Measurements from ENCODE around the gene UBA1.

Gene UBA1

DNA sequence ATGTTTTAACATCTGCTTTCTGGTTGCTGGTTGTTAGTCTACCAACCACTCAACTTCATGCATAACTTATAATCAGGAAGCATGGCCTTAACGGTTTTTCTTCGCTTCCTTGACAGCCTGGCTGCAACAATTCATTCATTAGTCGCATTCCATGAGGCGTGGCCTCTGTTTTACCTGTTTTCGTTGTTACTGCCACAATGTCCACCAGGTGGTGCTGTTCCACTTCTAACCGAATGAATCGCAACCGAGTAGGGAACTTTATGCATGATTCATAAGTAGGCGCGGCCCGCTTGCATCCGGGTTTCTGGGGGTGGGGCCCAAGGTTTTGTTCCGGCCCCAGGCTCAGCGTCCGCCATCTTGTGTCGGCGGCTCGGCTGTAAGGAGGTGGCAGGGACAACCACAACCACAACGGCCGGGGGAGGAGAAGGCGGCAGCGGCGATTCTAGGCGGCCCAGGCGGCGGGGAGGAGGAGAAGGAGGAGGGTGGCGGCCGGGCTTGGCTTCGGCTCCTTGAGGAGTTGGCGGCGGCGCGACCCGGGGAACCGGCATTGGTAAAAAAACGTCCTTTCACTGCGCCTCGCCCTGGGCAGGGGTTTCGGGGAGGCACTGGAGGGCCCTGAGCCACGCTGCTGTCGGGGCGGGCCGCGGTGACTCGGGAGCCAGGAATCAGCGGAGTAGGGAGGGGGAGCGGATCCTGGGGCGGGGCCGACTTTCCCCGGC is at the start of gene UBA1:
Gene UBA1 (plus strand): TSS at position 355 of the 719 bp plus-strand sequence. CDS start 4,974 bp downstream, outside the sequence.
- peak; percentile 81 to 93 for DNase-seq (ENCODE audit: low read depth in 2 of 2)

- DNase-seq (ENCODE audit: low read depth in 2 of 2): no peak
These were observed 49.6 kb upstream of the UBA1 start for GRCh38 chrX:47143894-47144625.

- DNase-seq (ENCODE audit: low read depth in 2 of 2): peak; percentile 83 to 88
These were observed 48.8 kb upstream of the UBA1 start, which contains the start of the genes NDUFB11 and RBM10 for GRCh38 chrX:47144626-47145394. NDUFB11 (minus strand) TSS chrX:47144702; CDS start chrX:47144679, 23 bp downstream. RBM10 (plus strand) TSS chrX:47145221; CDS start chrX:47147482, 2,261 bp downstream.

- DNase-seq (ENCODE audit: low read depth in 2 of 2): no peak
These were observed 48.1 kb upstream of the UBA1 start for GRCh38 chrX:47145395-47146120.

DNA sequence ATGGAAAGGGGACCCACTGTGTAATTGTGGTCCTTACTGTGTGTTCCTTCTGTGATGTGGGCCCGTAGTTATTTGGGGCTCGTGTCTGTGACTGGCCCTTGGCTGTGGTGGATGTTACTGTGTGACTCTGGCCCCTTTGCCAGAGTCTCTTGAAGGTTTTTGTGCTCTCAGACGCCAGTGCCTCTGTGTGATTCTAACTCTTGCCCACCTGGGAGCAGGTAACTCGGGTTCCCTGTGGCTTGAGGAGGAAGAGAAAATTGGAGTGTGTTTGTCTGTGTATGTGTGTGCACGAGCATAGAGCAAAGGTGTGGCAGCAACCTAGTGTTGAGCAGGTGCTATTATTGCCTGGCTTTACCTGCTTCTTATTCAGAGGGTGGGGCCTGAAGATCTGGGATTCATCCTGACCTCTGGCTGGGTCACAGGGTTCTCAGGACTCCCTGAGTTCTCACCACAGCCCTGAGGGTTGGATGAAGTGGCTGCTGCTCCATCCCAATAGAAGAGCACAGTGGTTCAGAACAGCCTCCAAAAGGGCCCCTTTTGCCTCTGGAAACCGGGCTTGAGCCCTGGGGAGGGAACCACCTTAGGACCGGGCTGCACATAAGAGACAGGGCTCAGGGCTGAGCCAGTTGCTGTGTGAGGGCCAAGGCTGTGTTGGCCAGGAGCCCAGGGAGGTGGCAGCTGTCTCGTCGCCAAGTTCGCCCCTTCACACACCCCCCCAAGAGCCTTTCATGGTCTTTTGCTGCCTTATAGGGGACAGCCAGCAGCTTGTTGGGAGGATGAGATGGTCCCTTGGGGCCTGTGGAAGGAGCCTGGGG is 47.3 kb upstream of the UBA1 start:
- DNase-seq (ENCODE audit: low read depth in 2 of 2): no peak

DNA sequence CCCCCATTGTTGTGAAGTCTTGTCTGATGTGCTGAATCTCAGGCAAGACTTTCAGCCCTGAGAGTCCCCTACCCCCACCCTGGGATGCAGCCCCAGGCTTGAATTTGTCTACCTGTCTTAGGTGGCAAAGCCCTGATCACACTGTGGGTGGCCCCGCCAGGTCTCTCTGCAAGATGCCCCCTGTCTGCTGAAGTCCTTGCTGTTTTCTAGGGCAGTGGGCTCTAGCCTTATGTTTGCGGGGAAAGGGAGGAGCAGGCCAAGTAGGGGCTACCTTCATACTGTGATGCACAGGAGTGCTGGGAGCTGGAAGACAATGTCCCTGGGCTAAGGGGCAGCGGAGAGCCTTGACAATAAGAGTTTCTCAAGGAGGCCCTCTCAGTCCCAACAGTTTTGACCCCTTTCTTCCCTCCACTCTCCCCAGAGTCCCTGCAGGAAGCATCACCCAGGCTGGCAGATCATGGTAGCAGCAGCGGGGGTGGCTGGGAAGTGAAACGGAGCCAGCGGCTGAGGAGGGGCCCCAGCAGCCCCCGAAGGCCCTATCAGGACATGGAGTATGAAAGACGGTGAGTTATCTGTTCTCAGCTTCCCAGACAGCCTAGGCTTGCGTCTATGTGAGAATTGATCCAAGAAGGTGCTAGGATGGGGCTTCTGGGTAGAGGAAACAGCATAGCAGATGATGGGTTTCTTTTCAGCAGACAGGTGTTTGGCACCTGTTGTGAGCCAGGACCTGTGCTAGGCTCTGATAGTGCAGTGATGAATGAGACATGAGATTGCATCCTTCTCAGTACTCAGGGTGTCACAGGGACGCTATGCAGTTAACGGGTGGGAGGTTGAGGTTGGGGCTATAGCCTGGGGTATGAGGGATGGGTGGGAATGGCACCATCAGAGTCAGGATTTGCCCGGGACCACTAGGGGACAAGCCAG is 46.4 kb upstream of the UBA1 start:
- no peak for DNase-seq (ENCODE audit: low read depth in 2 of 2)

DNA sequence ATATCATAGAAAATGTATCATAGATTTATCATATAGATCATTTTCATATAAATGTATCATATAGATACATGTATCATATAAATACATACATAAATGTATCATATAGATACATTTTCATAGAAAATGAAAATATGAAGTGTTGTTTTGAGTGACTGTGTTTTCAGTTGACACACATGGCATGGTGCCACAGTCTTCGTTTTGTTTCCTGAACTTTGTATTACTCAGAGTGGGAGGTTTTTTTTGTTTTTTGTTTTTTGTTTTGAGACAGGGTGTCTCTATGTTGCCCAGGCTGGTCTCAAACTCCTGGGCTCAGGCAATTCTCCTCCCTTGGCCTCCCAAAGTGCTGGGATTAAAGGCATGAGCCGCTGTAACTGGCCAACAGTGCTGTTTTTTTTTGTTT is 44.7 kb upstream of the UBA1 start:
- DNase-seq (ENCODE audit: low read depth in 2 of 2): no peak

GRCh38 chrX:47151435-47151834 is 42.2 kb upstream of the UBA1 start:
- no peak for DNase-seq (ENCODE audit: low read depth in 2 of 2)

DNA sequence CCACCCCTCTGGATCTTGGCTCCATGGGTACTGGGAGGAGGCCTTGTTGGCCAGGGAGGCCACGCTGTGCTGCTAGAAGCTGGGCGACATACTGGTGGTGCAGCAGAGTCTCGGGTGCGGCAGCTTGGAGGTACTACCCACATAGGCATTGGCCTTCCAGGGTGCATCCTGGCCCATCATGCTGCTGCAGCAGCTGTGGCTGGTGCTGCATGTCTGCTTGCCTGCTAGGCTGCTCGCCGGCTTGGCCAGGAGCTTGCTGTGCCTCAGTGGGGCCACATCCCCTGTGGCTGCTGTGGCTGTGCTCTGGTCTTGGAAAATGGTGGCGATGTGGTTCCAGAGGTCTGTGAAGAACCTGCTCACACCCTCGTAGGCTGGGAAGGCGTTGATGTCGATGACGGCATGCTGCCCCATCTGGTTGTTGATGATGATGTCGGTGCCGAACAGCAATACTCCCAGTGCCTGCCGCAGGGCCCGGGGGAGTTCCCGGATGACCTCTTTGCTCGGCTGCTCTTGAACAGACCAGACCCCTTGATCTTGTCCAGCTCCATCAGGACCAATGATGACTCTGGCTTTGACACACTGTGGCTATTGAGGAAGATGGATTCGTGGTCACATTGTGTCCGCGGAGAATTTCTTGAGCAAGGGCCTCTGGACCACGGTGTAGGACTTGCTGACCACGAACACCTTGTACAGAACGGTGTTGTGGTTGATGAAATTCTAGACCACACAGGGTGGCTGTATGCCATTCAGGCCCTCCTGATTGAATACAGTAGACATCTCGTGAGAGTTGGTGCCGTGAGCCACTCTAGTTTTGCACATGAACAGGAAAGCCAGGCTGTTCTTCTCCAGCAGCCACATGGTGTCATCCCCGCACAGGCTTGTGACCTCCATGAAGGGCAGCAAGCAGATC is 36.8 kb upstream of the UBA1 start:
- DNase-seq (ENCODE audit: low read depth in 2 of 2): no peak

- DNase-seq (ENCODE audit: low read depth in 2 of 2): no peak
These were observed 35.5 kb upstream of the UBA1 start for GRCh38 chrX:47158131-47158530.

DNA sequence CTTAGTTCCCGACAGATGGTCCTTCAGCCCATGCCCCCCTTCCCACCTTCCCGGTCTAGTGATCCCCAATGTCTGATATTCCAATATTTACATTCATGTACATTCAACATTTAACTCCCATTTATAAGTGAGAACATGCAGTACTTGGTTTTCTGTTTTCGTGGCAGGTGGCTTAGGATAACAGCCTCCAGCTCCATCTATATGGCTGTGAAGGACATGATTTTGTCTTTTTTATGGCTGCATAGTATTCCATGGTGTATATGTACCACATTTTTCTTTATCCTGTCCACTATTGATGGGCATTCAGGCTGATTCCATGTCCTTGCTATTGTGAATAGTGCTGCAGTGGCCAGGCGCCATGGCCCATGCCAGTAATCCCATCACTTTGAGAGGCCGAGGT is 34.8 kb upstream of the UBA1 start:
- DNase-seq (ENCODE audit: low read depth in 2 of 2): no peak

DNA sequence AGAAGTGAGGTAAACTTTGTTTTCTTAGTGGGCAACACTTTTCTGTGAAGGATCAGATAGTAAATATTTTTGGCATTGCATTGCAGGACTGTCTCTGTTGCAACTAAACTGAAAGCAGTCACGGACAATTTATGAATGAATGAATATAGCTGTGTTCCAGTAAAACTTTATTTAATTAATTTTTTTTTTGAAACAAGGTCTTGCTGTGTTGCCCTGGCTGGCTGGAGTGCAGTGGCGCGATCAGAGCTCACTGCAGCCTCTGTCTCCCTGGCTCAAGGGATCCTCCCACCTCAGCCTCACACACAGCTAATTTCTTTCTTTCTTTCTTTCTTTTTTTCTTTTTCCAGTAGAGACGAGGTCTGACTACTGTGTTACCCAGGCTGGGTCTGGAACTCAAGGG is 32.8 kb upstream of the UBA1 start:
- no peak for DNase-seq (ENCODE audit: low read depth in 2 of 2)

- DNase-seq (ENCODE audit: low read depth in 2 of 2): no peak
These were observed 30.6 kb upstream of the UBA1 start for GRCh38 chrX:47162927-47163583.

GRCh38 chrX:47164420-47164819 is 29.2 kb upstream of the UBA1 start:
- DNase-seq (ENCODE audit: low read depth in 2 of 2): no peak

DNA sequence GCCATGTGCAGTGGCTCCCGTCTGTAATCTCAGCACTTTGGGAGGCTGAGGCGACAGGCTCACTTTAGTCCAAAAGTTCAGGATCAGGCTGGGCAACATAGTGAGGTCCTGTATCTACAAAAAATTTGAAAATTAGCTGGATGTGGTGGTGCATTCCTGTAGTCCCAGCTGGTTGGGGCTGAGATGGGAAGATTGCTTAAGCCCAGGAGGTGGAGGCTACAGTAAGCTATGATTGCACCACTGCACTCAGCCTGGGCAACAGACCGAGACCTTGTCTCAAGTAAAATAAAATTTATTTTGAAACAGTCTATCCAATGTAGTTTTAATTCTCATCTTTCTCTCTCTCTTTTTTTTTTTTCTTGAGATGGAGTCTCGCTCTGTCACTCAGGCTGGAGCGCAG is 27.5 kb upstream of the UBA1 start:
- no peak for DNase-seq (ENCODE audit: low read depth in 2 of 2)

- DNase-seq (ENCODE audit: low read depth in 2 of 2): no peak
These were observed 25.0 kb upstream of the UBA1 start for GRCh38 chrX:47168495-47169073.

DNA sequence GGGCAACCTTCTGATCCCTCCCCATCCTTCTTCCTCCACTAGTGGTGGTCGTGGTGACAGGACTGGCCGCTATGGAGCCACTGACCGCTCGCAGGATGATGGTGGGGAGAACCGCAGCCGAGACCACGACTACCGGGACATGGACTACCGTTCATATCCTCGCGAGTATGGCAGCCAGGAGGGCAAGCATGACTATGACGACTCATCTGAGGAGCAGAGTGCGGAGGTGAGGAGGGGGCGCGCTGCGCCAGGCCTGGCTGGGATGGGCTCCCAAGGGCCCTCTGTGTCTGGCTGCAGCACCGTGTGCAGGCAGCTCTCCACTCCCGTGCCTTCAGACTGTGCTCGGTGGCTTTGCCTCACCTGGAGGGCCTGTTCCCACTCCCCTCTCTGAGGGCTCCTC is 24.4 kb upstream of the UBA1 start:
- DNase-seq (ENCODE audit: low read depth in 2 of 2): no peak

Data from stimulated activated CD8-positive, alpha-beta memory T cell treated with anti-CD3 and anti-CD28 coated beads, Interleukin-15, amount 100 ng/mL, for 48 hours (primary cell).